Iris pigment epithelial cell (primary cell): ENCODE results near the gene BICD2.
A peak's percentile ranks its signal among the peaks of the same experiment; 100 is the strongest.
"Not testable (repeated sequence)": the region's sequence is repeated elsewhere in the genome, so short reads cannot be mapped to it uniquely, and the experiment has no call there.

Experiments used
- DNase-seq: peaks from one replicate; pipeline ENCODE4 v3.0.0-alpha.2; 2011; ENCODE audit warnings: low read depth

The BICD2 gene

DNA sequence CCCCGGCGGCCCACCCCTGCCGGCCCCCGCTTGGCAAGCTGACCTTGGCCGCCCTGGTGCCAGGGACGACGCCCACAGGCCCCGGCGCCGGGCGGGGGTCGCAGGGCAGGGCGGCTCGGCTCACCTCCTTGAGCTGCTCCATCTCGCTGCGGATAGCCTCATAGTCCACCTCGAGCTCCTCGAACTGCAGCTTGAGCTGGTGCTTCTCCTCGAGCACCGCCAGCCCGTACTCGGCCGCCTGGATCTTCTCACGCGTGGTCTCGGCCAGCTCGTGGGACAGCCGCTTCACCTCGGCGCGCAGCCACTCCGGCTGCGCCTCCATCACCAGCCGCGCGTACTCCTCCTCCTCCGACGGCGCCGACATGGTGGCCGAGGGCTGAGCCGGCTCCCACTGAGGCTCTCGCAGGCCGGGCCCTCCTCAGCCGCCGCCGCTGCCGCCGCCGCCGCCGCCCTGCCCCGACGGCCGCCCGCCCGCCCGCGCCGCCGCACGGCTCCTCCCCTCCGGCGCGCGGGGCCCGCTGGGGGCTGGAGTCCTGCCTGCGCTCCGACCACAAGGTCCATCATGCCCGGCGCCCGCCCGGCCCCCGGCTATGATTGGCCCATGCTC, at the start of gene BICD2:
Gene BICD2, minus strand, starts transcription at position 453 of the 607 bp plus-strand sequence. Its CDS starts 89 bp downstream, at position 364.
- DNase-seq: no peak

DNA sequence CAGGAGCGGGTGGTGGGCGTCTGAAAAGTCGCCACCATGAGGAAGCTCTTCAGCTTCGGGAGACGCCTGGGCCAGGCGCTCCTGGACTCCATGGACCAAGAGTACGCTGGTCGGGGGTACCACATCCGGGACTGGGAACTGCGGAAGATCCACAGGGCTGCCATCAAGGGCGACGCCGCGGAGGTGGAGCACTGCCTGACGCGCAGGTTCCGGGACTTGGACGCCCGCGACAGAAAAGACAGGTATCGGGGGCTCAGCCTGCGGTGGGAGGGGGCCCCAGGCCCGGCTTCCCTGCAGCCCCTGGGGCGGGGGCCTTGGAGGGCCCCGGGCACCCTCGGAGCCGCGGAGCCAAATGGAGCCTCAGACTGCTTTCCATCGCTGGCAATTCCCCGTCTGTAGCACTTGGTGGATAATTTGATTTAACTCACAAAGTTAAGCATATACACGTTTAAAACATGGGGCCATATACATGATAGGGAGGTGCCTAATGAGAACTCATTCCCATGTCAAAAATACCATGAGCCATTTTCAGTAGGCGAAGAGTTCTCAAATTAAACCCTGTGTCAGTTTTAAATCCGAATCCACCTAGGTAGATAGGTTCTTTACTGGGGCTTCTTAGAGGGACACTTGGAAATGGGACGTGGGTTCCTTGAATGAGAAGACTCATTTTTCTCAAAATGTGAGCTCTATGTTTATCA, 45.1 kb upstream of the BICD2 start:
- DNase-seq: not testable (repeated sequence)

DNA sequence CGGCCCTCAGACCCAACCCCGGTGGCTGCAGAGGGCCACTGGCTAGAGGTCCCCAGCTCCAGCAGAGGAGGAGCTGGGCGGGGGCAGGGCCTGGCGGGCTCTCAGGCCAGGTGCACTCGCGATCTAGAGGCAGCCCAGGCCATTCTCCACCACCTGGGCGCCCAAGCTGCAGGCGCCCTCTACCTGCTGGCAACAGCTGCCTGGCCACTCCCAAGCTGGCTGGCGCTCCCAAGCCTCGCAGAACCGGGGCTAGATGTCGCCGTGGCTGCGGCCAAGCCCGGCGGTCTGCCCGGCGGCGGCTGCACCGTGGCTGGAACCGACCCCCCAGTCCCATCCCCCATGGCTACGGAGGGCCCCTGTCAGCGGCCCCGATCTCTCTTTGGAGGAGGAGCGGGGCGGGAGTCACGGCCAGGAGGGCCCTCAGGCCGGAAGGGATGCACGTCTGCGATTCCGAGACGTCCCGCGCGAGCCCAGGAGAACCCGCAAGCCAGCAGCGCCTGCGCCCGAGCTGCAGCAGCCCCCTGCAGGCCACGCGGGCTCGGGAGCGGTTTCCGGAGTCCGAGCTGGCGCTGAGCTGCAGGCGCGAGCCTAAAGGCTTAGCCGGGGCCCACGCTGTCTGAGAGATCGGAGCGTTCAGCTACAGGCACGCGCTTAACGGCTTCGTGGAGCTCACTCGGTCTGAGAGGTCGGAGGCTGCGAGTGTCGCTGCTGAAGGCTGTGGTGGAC, 44.3 kb upstream of the BICD2 start:
- peak; percentile 79 for DNase-seq

DNA sequence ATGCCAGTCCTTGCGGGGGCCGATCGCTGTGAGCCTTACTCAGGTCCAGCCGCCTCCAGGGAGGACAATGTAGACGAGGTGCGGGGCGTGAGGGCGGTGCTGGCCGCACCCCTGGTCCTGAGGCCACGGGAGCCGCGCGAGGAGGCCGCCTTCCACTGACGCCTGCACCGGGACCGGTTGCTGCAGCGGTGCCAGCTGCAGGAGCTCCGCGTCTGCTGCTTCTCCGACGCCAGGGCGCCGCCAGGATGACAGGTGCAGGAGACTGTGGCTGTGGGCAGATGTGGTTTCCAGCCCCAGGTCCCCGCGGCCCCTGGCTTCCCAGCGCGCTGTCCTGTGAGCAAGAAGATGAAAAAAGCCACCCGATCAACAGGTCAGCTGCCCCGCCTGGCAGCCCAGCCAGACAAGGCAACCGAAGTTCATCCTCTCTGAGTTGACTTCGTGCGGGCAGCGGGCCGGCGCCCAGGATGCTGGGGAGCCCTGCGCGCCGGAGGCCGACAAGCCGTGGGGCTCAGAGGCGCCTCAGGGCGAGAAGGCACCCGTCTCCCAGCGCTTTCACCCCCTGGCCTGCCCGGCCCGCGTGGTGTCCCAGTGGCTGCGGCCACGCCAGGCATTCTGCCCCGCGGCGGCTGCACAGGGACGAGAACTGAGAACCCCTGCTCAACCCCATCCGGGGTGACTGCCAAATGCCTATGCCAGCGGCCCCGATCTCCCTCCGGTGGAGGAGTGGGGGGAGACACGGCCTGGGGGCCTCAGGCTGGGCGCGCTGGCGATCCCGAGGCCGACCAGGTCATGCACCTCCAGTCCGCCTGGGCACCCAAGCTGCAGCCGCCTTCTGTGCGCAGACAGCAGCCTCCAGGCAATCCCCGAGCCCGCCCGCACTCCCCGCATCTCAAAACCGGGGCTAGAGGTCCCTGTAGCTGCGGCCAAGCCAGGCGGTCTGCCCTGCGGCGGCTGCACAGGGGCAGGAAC, 43.4 kb upstream of the BICD2 start:
- DNase-seq: no peak

DNA sequence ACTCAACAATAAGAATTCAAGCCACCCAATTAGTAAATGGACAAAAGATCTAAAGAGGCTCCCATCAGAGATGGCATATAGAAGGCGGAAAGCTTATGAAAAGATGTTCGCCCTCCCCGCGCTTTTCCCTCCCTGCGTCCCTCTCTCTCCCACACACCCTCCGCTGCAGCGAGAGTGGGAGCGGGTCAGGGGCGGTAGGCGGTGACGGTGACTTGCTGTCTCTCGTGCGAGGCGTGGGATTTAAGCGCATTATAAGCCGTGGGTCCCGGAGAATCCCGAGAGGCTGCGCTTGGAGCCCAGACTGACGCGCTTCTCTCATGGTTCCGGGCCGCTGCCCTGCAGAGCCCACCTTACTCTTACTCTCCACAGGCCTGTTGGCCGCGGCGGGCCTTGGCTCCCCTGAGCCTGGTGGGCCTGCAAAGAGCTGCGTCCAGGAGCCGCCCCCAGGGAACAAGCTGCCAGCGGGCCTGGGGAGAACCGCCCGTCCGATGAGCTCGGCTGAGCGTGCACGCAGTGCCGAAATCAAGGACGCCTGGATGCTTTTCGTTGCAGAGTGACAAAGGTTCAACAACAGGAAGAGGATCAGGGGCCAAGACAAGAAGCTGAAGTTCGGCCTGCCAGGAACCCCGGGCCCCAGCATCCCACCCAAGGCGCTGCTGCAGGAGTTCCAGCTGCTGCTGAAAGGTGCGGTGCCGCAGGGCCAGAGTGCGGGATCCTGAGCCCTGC, 42.6 kb upstream of the BICD2 start:
- DNase-seq: no peak

DNA sequence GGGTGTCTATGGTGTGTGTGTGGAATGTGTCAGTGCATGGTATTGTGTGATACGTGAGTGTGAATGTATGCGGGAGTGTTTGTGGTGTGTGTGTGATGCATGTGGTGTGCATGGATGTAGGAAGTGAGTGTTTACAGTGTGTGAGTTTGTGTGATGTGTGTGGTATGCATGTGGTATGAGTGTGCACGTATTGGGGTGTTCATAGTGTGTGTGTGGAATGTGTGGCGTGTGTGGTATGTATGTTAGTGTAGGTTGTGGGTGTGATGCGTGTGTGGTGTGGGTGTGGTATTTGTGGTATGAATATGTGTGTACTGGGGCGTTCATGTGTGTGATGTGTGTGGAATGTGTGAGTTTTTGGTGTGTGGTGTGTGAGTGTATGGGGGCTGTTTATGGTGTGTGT, 40.1 kb upstream of the BICD2 start:
- DNase-seq: no peak

DNA sequence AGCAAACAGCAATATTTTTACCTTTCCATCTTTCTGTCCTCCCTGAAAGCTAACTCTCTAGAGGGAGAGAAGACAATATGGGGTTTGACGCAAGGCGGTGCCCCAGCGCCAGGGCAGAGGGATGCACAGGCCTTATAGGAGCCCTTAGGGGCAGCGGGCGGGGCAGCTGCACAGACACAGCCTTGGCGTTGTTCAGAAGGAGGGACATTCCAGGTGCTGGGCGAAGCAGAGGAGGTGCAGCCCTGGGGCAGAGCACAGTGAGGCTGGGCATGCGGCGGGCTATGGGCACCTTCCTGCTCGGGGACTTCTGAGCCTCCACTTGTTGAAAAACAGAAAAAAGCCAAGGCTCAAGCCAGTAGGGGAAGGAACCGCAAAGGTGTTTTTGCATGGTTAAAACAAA, 33.7 kb upstream of the BICD2 start:
- no peak for DNase-seq

DNA sequence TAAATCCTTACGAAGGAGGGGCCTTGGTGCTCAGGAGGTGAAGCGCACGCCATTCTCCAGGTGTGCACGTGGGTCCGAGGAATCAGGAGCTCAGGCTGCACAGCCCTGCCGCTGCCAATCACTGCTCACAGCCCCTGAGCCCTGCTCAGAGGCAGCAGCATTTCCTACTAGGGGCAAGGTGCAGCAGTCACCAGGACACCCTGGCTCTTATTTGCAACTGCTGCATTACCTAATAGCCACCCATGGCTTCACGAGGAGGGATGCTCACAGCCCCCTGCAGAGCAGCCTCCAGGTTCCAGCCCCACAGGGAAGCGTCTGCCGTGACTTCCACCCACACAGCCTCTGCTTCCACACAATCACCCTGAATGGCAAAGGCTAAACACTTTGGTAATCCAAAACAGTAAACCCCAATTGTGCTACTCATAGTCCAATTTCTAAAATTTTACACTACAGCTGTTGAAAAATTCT, 31.7 kb upstream of the BICD2 start:
- not testable (repeated sequence) for DNase-seq

DNA sequence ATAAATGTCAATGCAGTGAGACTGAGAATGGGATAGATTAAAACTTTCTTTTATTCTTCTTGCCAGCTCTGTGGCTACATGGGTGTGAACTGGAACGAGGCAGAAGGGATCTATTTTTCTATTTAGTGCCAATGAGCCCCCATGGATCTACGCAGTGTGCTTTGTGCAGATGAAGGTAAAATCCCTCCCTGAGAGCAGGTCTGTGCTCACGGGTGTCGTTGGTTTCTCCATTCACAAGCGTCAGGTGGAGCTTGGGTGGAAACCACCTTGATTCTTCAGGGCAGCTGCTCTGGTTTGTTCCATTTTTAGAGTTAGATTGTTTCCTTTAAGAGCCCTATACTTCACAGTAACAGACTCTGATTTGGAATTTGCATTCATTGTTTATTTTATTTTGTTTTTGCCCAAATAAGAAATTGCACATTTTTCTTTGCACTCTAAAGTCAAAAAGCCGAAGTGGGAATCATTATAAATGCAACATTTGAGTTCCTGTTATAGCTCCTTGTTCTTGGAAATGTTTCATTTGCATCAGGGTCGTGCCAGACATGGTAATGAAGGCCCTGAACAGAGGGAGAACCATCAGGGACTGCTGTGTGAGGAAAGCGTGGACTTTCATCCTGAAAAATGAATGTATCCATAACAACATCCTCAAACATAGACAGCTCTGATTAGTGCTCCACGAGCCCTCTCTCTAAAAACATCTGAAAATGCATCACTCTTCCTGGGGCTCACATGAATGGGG, 31.1 kb upstream of the BICD2 start:
- no peak for DNase-seq

DNA sequence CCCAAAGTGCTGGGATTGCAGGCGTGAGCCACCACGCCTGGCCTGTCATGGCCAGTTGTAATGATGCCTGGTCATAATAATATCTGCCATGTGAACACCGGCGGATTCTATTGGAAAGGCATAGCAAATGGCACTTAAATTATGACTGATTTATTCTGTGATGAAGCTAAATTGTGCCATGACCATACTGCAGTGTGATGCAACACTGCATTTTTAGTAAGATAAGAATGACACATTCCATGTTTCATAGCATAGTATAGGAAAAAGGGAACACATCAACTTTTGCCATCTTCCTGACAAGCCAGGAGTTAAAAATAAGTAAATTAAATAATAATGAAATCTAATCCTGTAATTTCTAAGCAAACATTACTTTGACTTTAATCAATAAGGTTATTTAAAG, 30.4 kb upstream of the BICD2 start:
- no peak for DNase-seq

DNA sequence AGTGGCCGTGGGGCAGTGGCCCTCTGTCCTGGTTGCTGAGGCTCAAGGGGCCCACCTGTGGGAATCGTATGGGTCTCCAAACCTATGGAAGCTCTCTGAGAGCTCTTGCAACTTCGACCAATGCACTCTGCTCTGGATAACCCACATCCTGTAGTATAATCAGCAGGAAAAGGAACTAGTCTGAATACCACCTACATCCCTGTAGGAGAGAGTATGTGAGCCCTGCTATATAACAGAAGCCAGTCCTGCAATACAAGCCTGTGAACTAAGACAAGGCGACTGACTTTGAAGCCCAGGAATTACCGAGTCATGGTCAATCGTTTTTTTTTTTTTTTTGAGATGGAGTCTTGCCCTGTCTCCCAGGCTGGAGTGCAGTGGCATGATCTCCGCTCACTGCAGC, 29.8 kb upstream of the BICD2 start:
- no peak for DNase-seq

DNA sequence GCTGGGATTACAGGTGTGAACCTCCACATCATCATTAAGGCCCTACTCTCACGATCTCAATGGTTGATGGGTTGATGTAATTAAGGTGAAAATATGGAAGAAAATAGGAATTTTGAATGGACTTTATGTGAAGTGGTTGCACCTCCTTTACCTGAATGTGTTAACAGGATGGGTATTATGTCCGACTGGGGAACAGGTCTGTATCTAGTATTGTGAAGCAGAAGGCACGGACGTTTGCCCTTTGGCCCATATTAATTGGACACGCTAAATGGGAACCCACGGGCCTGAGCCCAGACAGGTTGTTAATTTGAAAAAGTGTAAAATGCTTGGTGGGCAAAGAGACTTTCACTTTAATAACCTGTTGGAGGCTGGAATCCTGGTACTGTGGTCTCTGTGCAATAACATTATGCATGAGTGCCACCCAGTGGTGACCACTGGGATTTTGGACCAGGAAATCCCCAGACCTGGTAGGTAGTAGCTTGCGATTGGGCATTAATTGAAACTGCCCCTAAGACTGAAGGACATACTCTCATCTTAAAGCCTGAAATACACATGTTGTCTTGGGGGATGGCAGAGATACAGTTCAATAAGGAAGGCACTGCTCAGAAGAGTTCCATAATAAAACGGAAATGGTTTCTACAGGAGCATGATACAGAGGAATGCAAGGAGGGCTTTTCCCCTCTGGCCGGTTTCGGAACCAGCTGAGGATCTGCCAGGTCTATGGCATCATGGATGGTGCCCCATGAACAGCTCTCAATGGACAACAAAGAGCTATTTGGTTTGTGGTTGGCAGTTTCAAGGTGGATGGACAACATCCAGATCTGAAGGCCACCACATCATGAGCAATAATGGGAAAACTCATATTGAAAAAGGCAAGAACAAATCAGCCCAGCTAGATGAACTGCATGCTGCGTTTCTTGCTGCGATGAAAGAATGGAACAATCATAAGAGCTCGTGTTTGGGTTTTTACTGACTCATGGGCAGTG, 26.2 kb upstream of the BICD2 start:
- DNase-seq: peak; percentile 71

DNA sequence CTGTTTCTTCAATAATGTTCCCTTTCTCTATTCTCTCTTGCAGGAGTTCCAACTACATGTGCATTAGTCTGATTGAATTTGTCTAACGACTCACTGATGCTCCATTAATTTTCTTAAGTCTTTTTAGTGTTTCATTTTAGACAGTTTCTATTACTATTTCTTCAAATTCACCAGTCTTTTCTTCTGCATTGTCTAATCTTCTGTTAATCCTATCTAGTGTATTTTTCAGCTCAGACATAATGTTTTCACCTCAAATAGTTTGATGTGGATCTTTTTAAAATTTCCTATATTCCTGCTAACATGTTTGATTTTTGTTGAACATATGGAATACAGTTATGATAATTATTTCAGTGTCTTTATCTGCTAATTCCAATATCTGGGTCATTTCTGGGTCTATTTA, 21.7 kb upstream of the BICD2 start:
- DNase-seq: no peak

DNA sequence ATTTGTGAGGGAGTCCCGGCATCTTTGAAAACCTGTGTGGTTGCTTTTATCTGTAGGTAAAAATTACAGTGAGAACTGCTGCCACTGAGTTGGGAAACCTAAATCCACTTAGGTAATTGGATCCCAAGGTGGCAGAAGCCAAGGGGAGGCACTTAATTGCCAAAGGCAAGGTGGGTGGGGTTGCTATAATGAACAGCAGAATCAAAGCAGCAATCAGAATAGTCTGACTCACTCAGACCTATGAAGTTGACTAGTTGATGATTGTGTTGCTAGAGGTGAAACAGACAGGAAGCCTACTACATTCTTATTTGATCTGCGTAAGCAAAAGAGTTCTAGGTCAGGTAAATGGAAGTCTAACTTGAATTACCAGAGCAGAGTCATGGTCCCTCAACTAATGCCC, 17.3 kb upstream of the BICD2 start:
- DNase-seq: no peak

DNA sequence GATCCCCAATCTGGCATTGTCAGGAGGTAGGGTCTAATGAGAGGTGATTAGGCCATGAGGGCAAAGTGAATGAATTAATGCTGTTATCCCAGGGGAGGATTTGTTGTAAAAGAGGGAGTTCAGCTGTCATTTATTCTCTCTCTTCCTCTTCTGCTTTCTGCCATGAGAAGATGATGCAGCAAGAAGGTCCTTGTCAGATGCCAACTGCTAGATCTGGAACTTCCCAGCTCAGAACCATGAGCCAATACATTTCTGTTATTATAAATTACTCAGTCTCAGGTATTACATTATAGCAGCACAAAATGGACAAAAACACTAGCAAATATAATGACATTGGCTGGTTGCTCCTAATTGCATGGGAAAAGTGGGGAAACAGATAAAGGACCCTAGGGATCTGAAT, 15.6 kb upstream of the BICD2 start:
- no peak for DNase-seq

DNA sequence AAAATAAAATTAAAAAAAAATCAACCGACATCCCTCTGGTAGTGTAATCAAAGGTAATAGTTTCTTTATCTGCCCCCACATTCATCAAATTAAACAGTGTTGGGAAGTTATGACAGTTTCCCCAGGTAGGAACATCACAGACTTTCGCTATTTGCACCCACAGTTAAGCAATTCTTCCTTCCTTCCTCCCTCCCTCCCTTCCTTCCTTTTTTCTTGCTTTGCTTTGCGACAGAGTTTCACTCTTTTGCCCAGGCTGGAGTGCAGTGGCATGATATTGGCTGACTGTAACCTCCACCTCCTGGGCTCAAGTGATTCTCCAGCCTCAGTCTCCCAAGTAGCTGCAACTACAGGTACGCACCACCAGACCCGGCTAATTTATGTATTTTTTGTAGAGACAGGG, 10.8 kb upstream of the BICD2 start:
- DNase-seq: no peak

DNA sequence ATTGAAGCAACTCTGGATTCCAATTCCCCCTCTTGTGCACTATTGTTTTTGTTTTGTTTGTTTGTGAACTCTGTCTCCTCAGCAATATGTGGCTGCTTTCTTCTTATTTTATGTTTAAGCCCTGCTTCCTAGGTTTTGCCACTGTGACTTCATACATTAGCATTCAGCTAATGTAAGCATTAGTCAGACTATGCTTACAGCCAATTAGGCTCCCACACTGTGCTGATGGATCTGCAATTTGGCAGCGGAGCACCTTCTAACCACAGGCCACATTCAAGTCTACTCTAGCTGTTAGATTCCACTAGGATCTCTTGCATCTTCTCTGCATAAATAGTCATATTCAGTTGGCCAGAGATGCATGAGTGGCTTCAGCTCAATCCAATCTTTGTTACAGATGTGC, 9.6 kb upstream of the BICD2 start:
- peak; percentile 98 for DNase-seq

DNA sequence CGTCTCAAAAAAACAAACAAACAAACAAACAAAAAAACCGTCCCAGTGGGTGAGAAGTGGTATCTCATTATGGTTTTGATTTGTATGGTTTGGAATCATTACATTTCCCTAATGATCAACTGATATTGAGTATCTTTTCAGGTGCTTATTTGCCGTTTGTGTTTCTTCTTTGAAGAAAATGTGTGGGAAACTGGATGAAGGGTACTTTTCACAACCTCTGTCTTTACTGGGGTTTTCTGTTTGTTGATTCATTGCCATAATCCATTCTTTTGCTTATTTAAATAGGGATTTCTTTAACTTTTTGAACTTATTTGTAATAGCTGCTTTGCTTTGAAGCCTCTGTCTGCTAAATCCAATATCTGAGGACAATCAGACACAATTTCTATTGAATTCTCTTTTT, 9.2 kb upstream of the BICD2 start:
- no peak for DNase-seq

DNA sequence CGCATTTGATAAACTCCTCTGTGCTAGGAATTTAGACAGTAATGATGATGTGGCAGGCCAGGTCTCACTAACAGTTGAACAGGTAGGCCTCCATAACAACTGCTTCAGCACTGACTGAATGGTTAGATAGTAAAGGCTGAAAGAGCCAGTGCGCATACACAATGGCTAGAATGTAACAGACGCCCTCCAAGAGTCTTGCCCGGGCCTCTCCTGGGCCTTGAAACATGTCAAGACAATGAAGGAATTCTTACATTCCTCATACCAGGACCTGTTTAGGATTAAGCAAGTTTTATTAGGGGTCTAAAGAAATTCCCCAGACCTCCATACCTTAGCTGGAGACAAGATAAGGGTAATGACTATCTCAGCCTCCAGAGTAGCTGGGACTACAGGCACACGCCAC, 6.7 kb upstream of the BICD2 start:
- no peak for DNase-seq
